ENCODE measurements around the gene SH3GL2.

SH3GL2 gene

GRCh38 chr9:17682684-17683083 lies 103.8 kb downstream of the SH3GL2 start:
- H3K27ac Mint-ChIP-seq, result no peak overlapping the region
- peaks cover 4 to 30% of the 10 kb centered on the region in 2 donors for H3K9me3 Mint-ChIP-seq
- H3K4me1 Mint-ChIP-seq, result no peaks in the 10 kb centered on the region
- DNase-seq (no peak), ATAC-seq (no peak)
- no peak overlapping the region for H3K4me3 Mint-ChIP-seq
- no peaks in the 10 kb centered on the region for H3K27me3 Mint-ChIP-seq

GRCh38 chr9:17688834-17689233 lies 110.0 kb downstream of the SH3GL2 start:
- no peaks in the 10 kb centered on the region for H3K27me3 Mint-ChIP-seq
- no peaks in the 10 kb centered on the region for H3K4me1 Mint-ChIP-seq
- peaks cover 9 to 24% of the 10 kb centered on the region in 2 donors for H3K9me3 Mint-ChIP-seq
- H3K27ac Mint-ChIP-seq, result no peak overlapping the region
- no peak overlapping the region for H3K4me3 Mint-ChIP-seq
- no peak for DNase-seq
- ATAC-seq, result no peak

- no peak for ATAC-seq
These were observed 115.5 kb downstream of the SH3GL2 start for GRCh38 chr9:17694336-17694735.

DNA sequence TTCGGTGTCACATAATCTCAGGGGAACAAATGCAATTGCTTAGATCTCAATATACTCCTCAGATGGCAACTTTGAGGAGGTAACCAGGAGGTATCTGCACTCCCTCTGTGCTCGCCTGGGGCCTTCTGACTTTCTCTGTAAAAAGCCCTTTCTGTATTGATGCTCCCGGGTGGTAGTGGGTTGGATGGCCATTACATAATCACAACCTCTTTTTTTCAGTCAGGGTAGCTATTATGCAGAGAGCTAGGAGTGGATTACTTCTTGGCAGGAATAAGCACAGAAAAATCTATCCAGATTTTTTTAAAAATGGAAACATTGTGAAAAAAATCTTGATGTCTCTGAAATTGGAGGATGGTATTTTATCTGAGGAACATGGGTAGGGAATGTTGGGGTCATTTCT lies 116.6 kb downstream of the SH3GL2 start:
- DNase-seq, result no peak
- peaks cover 0 to under 1% of the 10 kb centered on the region in 2 donors for H3K9me3 Mint-ChIP-seq
- H3K4me1 Mint-ChIP-seq, result no peaks in the 10 kb centered on the region
- H3K27me3 Mint-ChIP-seq, result no peaks in the 10 kb centered on the region
- H3K27ac Mint-ChIP-seq, result no peak overlapping the region
- H3K4me3 Mint-ChIP-seq, result no peak overlapping the region
- ATAC-seq, result no peak

More at GRCh38 chr9:17694336-17694735, 115.5 kb downstream of the SH3GL2 start:
- Mint-ChIP-seq H3K27ac (no peak overlapping the region), H3K27me3 (no peaks in the 10 kb centered on the region), H3K4me3 (no peak overlapping the region), H3K9me3 (peaks cover 0 to 5% of the 10 kb centered on the region in 2 donors), H3K4me1 (no peaks in the 10 kb centered on the region)
- DNase-seq, result no peak

DNA sequence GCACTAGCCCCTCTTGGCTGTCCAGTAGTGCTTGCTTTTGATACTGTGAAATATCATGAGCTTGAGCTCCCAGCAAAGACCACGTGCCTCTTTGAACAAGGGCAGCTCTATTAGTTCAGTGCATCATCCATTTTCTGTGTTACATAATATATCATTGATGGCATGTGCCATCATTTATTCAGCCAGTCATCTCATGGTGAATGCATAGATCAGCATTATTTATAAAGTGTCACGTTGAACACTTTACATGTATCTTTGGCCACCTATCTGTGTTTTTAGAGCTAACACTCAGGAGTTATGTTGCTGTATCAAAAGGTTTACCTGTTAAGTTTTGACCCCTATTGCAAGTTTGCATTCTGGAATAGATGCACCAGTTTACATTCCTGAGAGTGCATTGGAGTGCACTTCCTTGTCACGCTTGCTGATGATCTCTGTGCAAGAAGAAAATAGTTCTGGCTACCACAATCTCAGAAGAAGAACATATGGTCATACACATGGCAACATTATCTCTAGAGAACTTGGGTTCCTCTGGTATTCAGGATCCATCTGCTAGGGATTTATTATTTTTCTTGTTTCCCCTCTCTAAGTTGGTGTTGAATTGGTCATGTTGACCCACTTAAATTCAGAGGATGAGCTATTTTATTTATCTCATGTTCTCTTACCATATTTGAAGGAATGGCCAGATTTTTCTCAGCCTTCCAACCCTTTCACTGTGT lies 120.9 kb downstream of the SH3GL2 start:
- no peak for DNase-seq
- Mint-ChIP-seq H3K27me3 (no peaks in the 10 kb centered on the region), H3K27ac (no peak overlapping the region), H3K4me1 (no peaks in the 10 kb centered on the region), H3K9me3 (no peaks in the 10 kb centered on the region), H3K4me3 (no peak overlapping the region)
- ATAC-seq, result no peak

DNA sequence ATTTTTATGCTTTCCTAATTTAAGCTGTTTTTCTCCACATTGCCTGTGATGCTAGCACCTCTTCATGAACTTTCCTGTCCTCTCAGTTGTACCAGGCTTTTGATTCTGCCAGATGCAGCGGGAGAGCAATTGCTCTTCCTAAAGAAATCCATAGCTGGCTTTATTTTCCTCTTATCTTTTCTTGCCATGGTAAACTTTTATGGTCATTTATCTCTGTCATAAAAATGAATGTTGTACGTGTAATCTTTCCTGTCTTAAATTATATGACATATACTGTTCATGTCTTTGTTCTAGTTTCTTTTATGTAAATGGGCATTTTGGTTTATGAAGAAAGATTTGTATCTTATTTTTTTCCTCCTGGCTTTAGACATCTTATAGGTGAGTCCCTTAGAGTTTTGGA lies 127.5 kb downstream of the SH3GL2 start:
- no peaks in the 10 kb centered on the region for H3K4me1 Mint-ChIP-seq
- H3K27ac Mint-ChIP-seq, result no peak overlapping the region
- H3K27me3 Mint-ChIP-seq, result no peaks in the 10 kb centered on the region
- H3K9me3 Mint-ChIP-seq, result no peaks in the 10 kb centered on the region
- DNase-seq (no peak), ATAC-seq (no peak)
- H3K4me3 Mint-ChIP-seq, result no peak overlapping the region

DNA sequence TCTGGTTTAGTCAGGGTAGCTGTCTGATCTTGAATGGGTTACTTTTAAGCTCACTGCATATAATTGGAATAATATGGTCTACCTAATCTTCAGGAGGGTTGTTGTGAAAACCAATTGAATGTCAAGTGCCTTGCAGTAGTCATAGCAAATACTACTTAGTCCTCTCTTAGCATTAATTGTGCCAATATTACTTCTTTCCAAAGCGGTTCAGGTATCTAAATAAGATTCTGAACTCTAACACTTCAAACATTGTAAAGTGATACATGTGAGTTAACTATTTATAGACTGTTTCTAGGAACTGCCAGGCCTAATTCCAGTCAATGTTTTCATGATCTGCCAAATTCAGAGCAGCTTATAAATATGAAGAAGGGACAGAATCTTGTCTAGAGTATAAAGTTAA lies 140.2 kb downstream of the SH3GL2 start:
- H3K4me1 Mint-ChIP-seq, result no peaks in the 10 kb centered on the region
- peaks cover 13 to 27% of the 10 kb centered on the region in 2 donors for H3K9me3 Mint-ChIP-seq
- no peaks in the 10 kb centered on the region for H3K27me3 Mint-ChIP-seq
- no peak overlapping the region for H3K4me3 Mint-ChIP-seq
- no peak for ATAC-seq
- no peak overlapping the region for H3K27ac Mint-ChIP-seq
- no peak for DNase-seq

- Mint-ChIP-seq H3K4me3 (no peak overlapping the region), H3K27me3 (no peaks in the 10 kb centered on the region), H3K27ac (no peak overlapping the region), H3K4me1 (no peaks in the 10 kb centered on the region), H3K9me3 (peaks cover 25 to 40% of the 10 kb centered on the region in 2 donors)
- no peak for DNase-seq
- ATAC-seq, result no peak
These were observed 143.1 kb downstream of the SH3GL2 start for GRCh38 chr9:17721954-17722353.

DNA sequence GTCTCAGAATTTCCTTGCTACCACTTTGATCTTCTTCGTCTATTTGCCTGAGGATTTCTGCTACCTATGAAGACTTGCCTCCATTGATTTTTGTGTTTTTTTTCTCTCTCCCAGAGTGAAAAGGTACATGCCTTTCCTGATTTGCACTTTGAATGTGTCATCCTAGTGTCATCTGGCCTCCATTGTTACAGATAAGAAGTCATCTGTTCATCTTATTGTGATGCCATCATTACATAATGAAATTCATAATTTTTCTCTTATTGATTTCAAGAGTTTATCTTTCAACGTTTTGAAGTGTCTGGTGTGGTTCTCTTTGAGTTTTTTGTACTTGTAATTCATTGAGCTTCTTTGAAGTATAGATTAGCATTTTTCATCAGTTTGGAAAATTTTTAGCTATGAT lies 144.8 kb downstream of the SH3GL2 start:
- no peaks in the 10 kb centered on the region for H3K27me3 Mint-ChIP-seq
- H3K27ac Mint-ChIP-seq, result no peak overlapping the region
- H3K4me3 Mint-ChIP-seq, result no peak overlapping the region
- ATAC-seq (no peak), DNase-seq (no peak)
- H3K9me3 Mint-ChIP-seq, result peaks cover 26 to 35% of the 10 kb centered on the region in 2 donors
- no peaks in the 10 kb centered on the region for H3K4me1 Mint-ChIP-seq

- no peak for DNase-seq
- Mint-ChIP-seq H3K27me3 (no peaks in the 10 kb centered on the region), H3K27ac (no peak overlapping the region), H3K9me3 (peaks cover 26 to 35% of the 10 kb centered on the region in 2 donors), H3K4me1 (no peaks in the 10 kb centered on the region), H3K4me3 (no peak overlapping the region)
- no peak for ATAC-seq
These were observed 146.6 kb downstream of the SH3GL2 start for GRCh38 chr9:17725399-17726010.

DNA sequence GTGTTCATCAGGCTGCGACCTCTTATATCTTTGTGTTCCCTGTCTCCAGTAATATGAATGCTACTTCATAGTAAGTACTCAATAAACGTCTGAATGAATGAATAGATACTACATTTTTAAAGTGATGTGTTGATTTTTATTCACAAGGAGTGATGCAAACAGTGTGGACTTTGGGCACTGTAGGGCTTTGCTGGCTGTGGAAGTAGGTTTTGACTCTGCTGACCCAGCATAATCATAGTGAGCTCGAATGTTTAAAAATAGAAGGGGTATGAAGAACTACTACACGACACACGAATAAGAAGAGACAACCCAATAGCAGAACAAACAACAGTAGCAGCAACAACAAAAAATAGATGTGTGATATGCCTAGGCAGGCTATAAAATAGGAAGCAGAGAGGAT lies 147.4 kb downstream of the SH3GL2 start:
- no peak for ATAC-seq
- DNase-seq, result no peak
- no peak overlapping the region for H3K4me3 Mint-ChIP-seq
- H3K9me3 Mint-ChIP-seq, result peaks cover 26 to 35% of the 10 kb centered on the region in 2 donors
- H3K4me1 Mint-ChIP-seq, result no peaks in the 10 kb centered on the region
- H3K27me3 Mint-ChIP-seq, result no peaks in the 10 kb centered on the region
- H3K27ac Mint-ChIP-seq, result no peak overlapping the region

DNA sequence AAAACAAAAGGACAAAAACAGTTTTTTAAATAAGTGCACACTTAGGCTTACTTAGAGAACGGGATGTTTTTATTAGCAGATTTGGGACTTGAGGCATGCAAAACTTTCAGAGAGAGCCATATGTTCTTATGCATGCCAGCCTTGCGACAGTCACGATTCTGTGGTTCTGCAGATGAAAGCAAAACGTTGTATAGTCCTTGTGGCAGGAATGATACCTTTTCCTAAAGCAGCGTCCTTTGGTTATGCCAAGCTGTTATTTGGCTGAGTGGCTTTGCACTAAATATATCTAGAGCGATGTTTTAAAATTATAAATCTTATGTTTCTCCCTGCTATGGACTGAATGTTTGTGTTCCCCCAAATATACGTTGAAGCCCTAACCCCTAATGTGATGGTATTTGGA lies 152.0 kb downstream of the SH3GL2 start:
- Mint-ChIP-seq H3K4me1 (no peaks in the 10 kb centered on the region), H3K9me3 (peaks cover 9 to 14% of the 10 kb centered on the region in 2 donors), H3K27ac (peak overlapping the region in 1 of 2 donors; percentile 61), H3K27me3 (no peaks in the 10 kb centered on the region), H3K4me3 (no peak overlapping the region)
- ATAC-seq (no peak), DNase-seq (no peak)

- ATAC-seq, result no peak
- no peaks in the 10 kb centered on the region for H3K27me3 Mint-ChIP-seq
These were observed 152.4 kb downstream of the SH3GL2 start for GRCh38 chr9:17731308-17731707.

DNA sequence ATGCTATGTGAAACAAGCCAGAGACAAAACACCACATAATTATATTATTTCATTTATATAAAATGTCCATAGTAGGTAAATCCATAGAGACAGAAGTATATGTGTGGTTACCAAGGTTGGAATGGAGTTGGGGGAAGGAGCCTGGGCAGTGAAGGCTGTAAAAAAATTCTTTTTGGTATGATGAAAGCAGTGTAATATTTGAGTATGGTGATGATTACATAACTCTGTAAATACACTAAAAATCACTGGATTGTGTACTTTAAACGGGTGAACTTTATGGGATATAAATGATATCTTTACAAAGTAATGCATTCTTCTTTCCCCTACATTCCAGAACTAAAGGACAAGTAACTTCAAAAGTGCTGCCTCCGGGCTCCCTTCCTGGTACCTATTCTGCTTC lies 155.8 kb downstream of the SH3GL2 start:
- DNase-seq (no peak), ATAC-seq (no peak)
- Mint-ChIP-seq H3K27ac (no peak overlapping the region), H3K4me3 (no peak overlapping the region), H3K27me3 (no peaks in the 10 kb centered on the region), H3K4me1 (no peaks in the 10 kb centered on the region), H3K9me3 (peaks cover 4 to 14% of the 10 kb centered on the region in 2 donors)

More at GRCh38 chr9:17731308-17731707, 152.4 kb downstream of the SH3GL2 start:
- peak overlapping the region in 1 of 2 donors; percentile 61 for H3K27ac Mint-ChIP-seq
- DNase-seq, result no peak
- H3K4me1 Mint-ChIP-seq, result no peaks in the 10 kb centered on the region
- H3K9me3 Mint-ChIP-seq, result peaks cover 7 to 13% of the 10 kb centered on the region in 2 donors
- no peak overlapping the region for H3K4me3 Mint-ChIP-seq

DNA sequence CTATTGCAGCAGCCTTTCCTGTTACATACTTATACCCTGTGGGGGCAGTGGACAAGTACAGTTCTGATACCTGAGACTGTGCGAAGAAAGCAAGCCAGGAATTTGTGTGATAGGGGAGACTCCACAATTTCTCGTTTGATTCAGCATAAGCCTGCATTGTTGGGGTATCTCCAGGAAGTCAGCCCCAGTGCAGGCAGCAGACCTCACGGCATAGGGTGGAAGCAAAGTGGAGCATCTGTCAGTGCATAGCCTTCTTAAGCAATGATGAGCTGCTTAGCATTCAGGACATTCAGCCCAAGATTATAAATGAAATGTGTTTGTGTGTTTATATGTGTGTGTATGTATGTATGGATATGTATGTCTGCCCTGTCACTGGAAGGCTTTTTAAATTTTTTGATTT lies 157.0 kb downstream of the SH3GL2 start:
- H3K4me3 Mint-ChIP-seq, result no peak overlapping the region
- ATAC-seq (no peak), DNase-seq (no peak)

GRCh38 chr9:17739022-17739421 lies 160.2 kb downstream of the SH3GL2 start:
- no peaks in the 10 kb centered on the region for H3K4me1 Mint-ChIP-seq
- no peaks in the 10 kb centered on the region for H3K27me3 Mint-ChIP-seq
- ATAC-seq (no peak), DNase-seq (no peak)
- H3K9me3 Mint-ChIP-seq, result peaks cover 4 to 17% of the 10 kb centered on the region in 2 donors
- H3K27ac Mint-ChIP-seq, result no peak overlapping the region
- no peak overlapping the region for H3K4me3 Mint-ChIP-seq

More for the DNA sequence above, 157.0 kb downstream of the SH3GL2 start:
- Mint-ChIP-seq H3K4me1 (no peaks in the 10 kb centered on the region), H3K9me3 (peaks cover 4 to 14% of the 10 kb centered on the region in 2 donors), H3K27me3 (no peaks in the 10 kb centered on the region), H3K27ac (no peak overlapping the region)
